Stimulated activated CD4-positive, alpha-beta T cell treated with anti-CD3 and anti-CD28 coated beads, Interleukin-1b, Interleukin-23, amount 100 ng/mL, for 48 hours (primary cell): ENCODE results near the gene FNBP1L.

Experiments
- DNase-seq: peaks from one replicate; pipeline ENCODE4 v3.0.0-alpha.2; 2020

FNBP1L gene

GRCh38 chr1:93595743-93596142 is 147.8 kb downstream of the FNBP1L start:
- no peak for DNase-seq

GRCh38 chr1:93596329-93597089 is 148.6 kb downstream of the FNBP1L start:
- no peak for DNase-seq

GRCh38 chr1:93597709-93598108 is 149.8 kb downstream of the FNBP1L start:
- no peak for DNase-seq

- no peak for DNase-seq
These were observed 150.5 kb downstream of the FNBP1L start for GRCh38 chr1:93598396-93598795.

GRCh38 chr1:93598861-93599439 is 151.0 kb downstream of the FNBP1L start:
- DNase-seq = no peak

GRCh38 chr1:93599479-93599878 is 151.6 kb downstream of the FNBP1L start:
- no peak for DNase-seq

- no peak for DNase-seq
These were observed 152.7 kb downstream of the FNBP1L start for GRCh38 chr1:93600663-93601062.

- DNase-seq = no peak
These were observed 153.8 kb downstream of the FNBP1L start for GRCh38 chr1:93601686-93602085.

- no peak for DNase-seq
These were observed 154.2 kb downstream of the FNBP1L start for GRCh38 chr1:93602101-93602500.

GRCh38 chr1:93603106-93603505 is 155.2 kb downstream of the FNBP1L start:
- DNase-seq = no peak

GRCh38 chr1:93603601-93604000 is 155.7 kb downstream of the FNBP1L start:
- no peak for DNase-seq
